H1 (cell line): Measurements from ENCODE around the gene C16orf90. TPM values are rescaled to one million over a fixed set of nuclear protein-coding genes. Genes with fewer than 3 reads are reported as not detected.

ENCODE experiments used
- CTCF ChIA-PET: fragments of 300-600 bp; sonication (Branson Sonifier 250); formaldehyde crosslinking; loops from one replicate; lab custom pipeline; 2021; ENCODE audit not compliant: partially characterized antibody; lab: Charles Lee
- POLR2A ChIA-PET: fragments of 300-600 bp; sonication (Branson Sonifier 250); formaldehyde crosslinking; loops from one replicate; lab custom pipeline; 2021; ENCODE audit warnings: inconsistent platforms; ENCODE audit not compliant: partially characterized antibody; lab: Charles Lee
- DNase-seq, 2 experiments: peaks; one replicate each; pipeline versions ENCODE4 v3.0.0 to v3.0.0-alpha.2; 2010 to 2022; ENCODE audit warnings: low spot score in 2 of 2, low read depth in 1 of 2, mixed read lengths in 1 of 2
- FAIRE-seq: peaks from 2 replicates; lab custom pipeline; 2011; peaks lifted over from hg19 to GRCh38; lab: Jason Lieb, UNC
- H2AFZ ChIP-seq: 2 replicates; pipeline ENCODE4 v1.8.1; 2012; ENCODE audit warnings: low read length, inconsistent platforms
- H2AK5ac ChIP-seq: 2 replicates; pipeline ENCODE4 v1.6.1; 2013; ENCODE audit warnings: low read depth, low read length
- H2BK120ac ChIP-seq: replicated peaks from 2 replicates; pipeline ENCODE3; 2013; ENCODE audit warnings: low read depth, low read length, inconsistent platforms
- H2BK12ac ChIP-seq: 2 replicates; pipeline ENCODE4 v1.6.1; 2013; ENCODE audit warnings: low read depth, low read length
- H2BK15ac ChIP-seq: 2 replicates; pipeline ENCODE4 v1.6.1; 2013; ENCODE audit warnings: low read length
- H2BK20ac ChIP-seq: 2 replicates; pipeline ENCODE4 v1.6.1; 2013; ENCODE audit warnings: low read length
- H2BK5ac ChIP-seq: 2 replicates; pipeline ENCODE4 v1.6.1; 2013; ENCODE audit warnings: low read depth, low read length
- H3K14ac ChIP-seq: 2 replicates; pipeline ENCODE4 v1.6.1; 2013; ENCODE audit warnings: inconsistent platforms; ENCODE audit not compliant: insufficient read length
- H3K18ac ChIP-seq: 2 replicates; pipeline ENCODE4 v1.6.1; 2013; ENCODE audit warnings: low read length; ENCODE audit errors: extremely low read depth
- H3K23ac ChIP-seq: 2 replicates; pipeline ENCODE4 v1.6.1; 2013; ENCODE audit warnings: inconsistent platforms; ENCODE audit not compliant: insufficient read length
- H3K23me2 ChIP-seq: 2 replicates; pipeline ENCODE4 v1.6.1; 2013; ENCODE audit warnings: low read depth, low read length
- H3K27ac ChIP-seq: 2 replicates; pipeline ENCODE4 v1.6.1; 2011; ENCODE audit warnings: low read depth, low read length, inconsistent platforms
- H3K27me3 ChIP-seq, 4 experiments: replicated peaks in 1 of 4; 1 replicate in 1 of 4; 2 replicates in 3 of 4; pipeline versions ENCODE4 v1.6.1 to v1.8.1; 2011 to 2013; ENCODE audit warnings: low read length in 3 of 4, mild to moderate bottlenecking in 3 of 4, inconsistent platforms in 2 of 4, mixed read lengths in 2 of 4, moderate library complexity in 1 of 4; ENCODE audit not compliant: control insufficient read depth in 3 of 4, insufficient read depth in 3 of 4; ENCODE audit errors: extremely low read depth in 1 of 4
- H3K36me3 ChIP-seq, 4 experiments: 2 replicates each; pipeline versions ENCODE4 v1.6.1 to v1.8.1; 2011 to 2013; ENCODE audit warnings: mild to moderate bottlenecking in 4 of 4, low read length in 3 of 4, moderate library complexity in 2 of 4, control low read depth in 1 of 4, inconsistent platforms in 1 of 4; ENCODE audit not compliant: insufficient read depth in 4 of 4, control insufficient read depth in 2 of 4
- H3K4ac ChIP-seq: replicated peaks from 2 replicates; pipeline ENCODE3; 2013; ENCODE audit warnings: low read length, low read depth, mixed read lengths, inconsistent platforms; ENCODE audit not compliant: insufficient read length
- H3K4me1 ChIP-seq, 4 experiments: replicated peaks in 1 of 4; 1 replicate in 1 of 4; 2 replicates in 3 of 4; pipeline versions ENCODE4 v1.6.1 to v1.8.1; 2011 to 2013; ENCODE audit warnings: low read length in 3 of 4, inconsistent platforms in 2 of 4, mixed read lengths in 1 of 4; ENCODE audit not compliant: insufficient read depth in 4 of 4, control insufficient read depth in 3 of 4
- H3K4me2 ChIP-seq, 2 experiments: 2 replicates each; pipeline versions ENCODE4 v1.6.1 to v1.8.1; 2011 to 2013; ENCODE audit warnings: low read depth in 2 of 2, low read length in 2 of 2, control low read depth in 1 of 2, inconsistent platforms in 1 of 2, mild to moderate bottlenecking in 1 of 2; ENCODE audit not compliant: insufficient read depth in 1 of 2
- H3K4me3 ChIP-seq, 4 experiments: fragments of 200-600, 300-600 bp in 1 of 4; sonication (generic), shearing (Covaris generic), sonication (Bioruptor Twin) in 1 of 4; 2 replicates each; pipeline versions ENCODE4 v1.5.1 to v1.8.1; 2011 to 2016; ENCODE audit warnings: low read length in 4 of 4, low read depth in 3 of 4, control low read depth in 2 of 4, inconsistent platforms in 2 of 4, mild to moderate bottlenecking in 2 of 4, mixed read lengths in 1 of 4, moderate library complexity in 1 of 4; ENCODE audit not compliant: insufficient read depth in 2 of 4; ENCODE audit errors: extremely low read depth in 1 of 4
- H3K56ac ChIP-seq: replicated peaks from 2 replicates; pipeline ENCODE3; 2013; ENCODE audit warnings: low read depth, mild to moderate bottlenecking, mixed read lengths, low read length, inconsistent platforms; ENCODE audit not compliant: insufficient read length
- H3K79me1 ChIP-seq: 2 replicates; pipeline ENCODE4 v1.6.1; 2013; ENCODE audit warnings: low read depth, low read length, control low read depth
- H3K79me2 ChIP-seq, 2 experiments: 2 replicates each; pipeline versions ENCODE4 v1.6.1 to v1.8.1; 2012 to 2013; ENCODE audit warnings: low read length in 2 of 2, mild to moderate bottlenecking in 2 of 2, inconsistent platforms in 1 of 2; ENCODE audit not compliant: insufficient read depth in 2 of 2, control insufficient read depth in 1 of 2
- H3K9ac ChIP-seq, 4 experiments: replicated peaks in 1 of 4; 1 replicate in 1 of 4; 2 replicates in 3 of 4; pipeline versions ENCODE4 v1.6.1 to v1.8.1; 2011 to 2013; ENCODE audit warnings: low read depth in 3 of 4, low read length in 3 of 4, control low read depth in 2 of 4, mild to moderate bottlenecking in 2 of 4, moderate library complexity in 2 of 4, inconsistent platforms in 1 of 4; ENCODE audit errors: extremely low read depth in 1 of 4
- H3K9me3 ChIP-seq, 2 experiments: 2 replicates each; pipeline versions ENCODE4 v1.6.1 to v1.8.1; 2012 to 2013; ENCODE audit warnings: mild to moderate bottlenecking in 2 of 2, moderate library complexity in 2 of 2, control low read depth in 1 of 2, inconsistent platforms in 1 of 2, low read depth in 1 of 2, low read length in 1 of 2, mixed read lengths in 1 of 2; ENCODE audit not compliant: insufficient read depth in 2 of 2
- H4K20me1 ChIP-seq, 2 experiments: replicated peaks in 1 of 2; 2 replicates each; pipeline versions ENCODE3 to v1.8.1; 2011 to 2013; ENCODE audit warnings: inconsistent platforms in 2 of 2, low read length in 2 of 2, mild to moderate bottlenecking in 1 of 2; ENCODE audit not compliant: insufficient read depth in 2 of 2, control insufficient read depth in 1 of 2
- H4K5ac ChIP-seq: 2 replicates; pipeline ENCODE4 v1.6.1; 2013; ENCODE audit warnings: low read length, low read depth, mixed read lengths, inconsistent platforms; ENCODE audit not compliant: insufficient read length
- H4K8ac ChIP-seq: 2 replicates; pipeline ENCODE4 v1.8.0; 2013; ENCODE audit warnings: mild to moderate bottlenecking, moderate library complexity, low read length, inconsistent platforms; ENCODE audit not compliant: insufficient read depth; ENCODE audit errors: extremely low read depth
- H4K91ac ChIP-seq: replicated peaks from 2 replicates; pipeline ENCODE3; 2013; ENCODE audit warnings: low read length, mixed read lengths, inconsistent platforms; ENCODE audit not compliant: insufficient read length
- BCL11A ChIP-seq, 2 experiments: IDR thresholded peaks; one replicate each; pipeline ENCODE4 v1.6.1; 2011; ENCODE audit warnings: low read depth in 2 of 2, low read length in 2 of 2, mild to moderate bottlenecking in 2 of 2
- E2F6 ChIP-seq: IDR thresholded peaks from 2 replicates; pipeline ENCODE4 v1.6.1; 2012; ENCODE audit warnings: inconsistent platforms
- HDAC6 ChIP-seq: IDR thresholded peaks from one replicate; pipeline ENCODE4 v1.7.1; 2012; ENCODE audit warnings: low read depth, mild to moderate bottlenecking, inconsistent platforms, low read length, moderate library complexity
- POLR2A ChIP-seq, 2 experiments: IDR thresholded peaks; 1 replicate in 1 of 2; 2 replicates in 1 of 2; pipeline ENCODE4 v1.6.1; 2011; ENCODE audit warnings: low read depth in 2 of 2, low read length in 2 of 2, mild to moderate bottlenecking in 2 of 2; ENCODE audit errors: control extremely low read depth in 1 of 2
- RAD21 ChIP-seq, 2 experiments: IDR thresholded peaks in 1 of 2; conservative IDR thresholded peaks in 1 of 2; 2 replicates each; pipeline ENCODE4 v1.6.1; 2011; ENCODE audit warnings: low read depth in 2 of 2, low read length in 2 of 2, improper control_type of control experiment in 1 of 2, inconsistent platforms in 1 of 2, mild to moderate bottlenecking in 1 of 2, moderate library complexity in 1 of 2
- SIX5 ChIP-seq: IDR thresholded peaks from 2 replicates; pipeline ENCODE4 v1.6.1; 2011; ENCODE audit warnings: mild to moderate bottlenecking, low read depth, low read length
- TBP ChIP-seq: IDR thresholded peaks from 2 replicates; pipeline ENCODE4 v1.6.1; 2011; ENCODE audit warnings: low read depth, low read length, improper control_type of control experiment
- USF2 ChIP-seq: IDR thresholded peaks from 2 replicates; pipeline ENCODE4 v1.6.1; 2011; ENCODE audit warnings: low read length, improper control_type of control experiment
- WGBS, 2 experiments: shearing (Covaris generic) in 1 of 2; methylation state at CpG; one replicate each; pipeline versions ENCODE4 v1.1.6 to v1.1.7; 2013 to 2015; ENCODE audit warnings: low lambda C conversion rate in 2 of 2, mixed read lengths in 2 of 2, inconsistent platforms in 1 of 2, low coverage in 1 of 2, missing lambda C conversion rate in 1 of 2; ENCODE audit not compliant: insufficient replicate concordance in 2 of 2, insufficient coverage in 1 of 2, insufficient read length in 1 of 2; ENCODE audit errors: extremely low coverage in 1 of 2, missing lambda C conversion rate in 1 of 2; 5-methylcytosine and 5-hydroxymethylcytosine counted together
- polyA plus RNA-seq, 7 experiments: library from polyadenylated mRNA; depleted of rRNA in 3 of 7; stranded (reverse) in 5 of 7; unstranded in 2 of 7; fragments of >200 nt in 5 of 7; fragments of 200-250 nt in 2 of 7; gene quantifications; 1 replicate in 5 of 7; 2 replicates in 1 of 7; 4 replicates in 1 of 7; pipeline versions ENCODE4 v1.2.1 to v1.2.3, GENCODE V29; 2011 to 2013; ENCODE audit warnings: missing spikeins in 2 of 7, mixed read lengths in 2 of 7
- total RNA-seq: library from RNA; stranded (reverse); fragmentation: NEBNext Ultra II Directional; extraction: Animal tissue kit (Norgen Biotek cat#: 25700); gene quantifications from 2 replicates; pipeline ENCODE4 v1.2.1, GENCODE V29; 2021

Gene C16orf90
- total and polyA plus RNA-seq, 2 of the 8 experiments (the other 6 are each of a cell fraction or from before 2014, with no cell fraction given) = not detected

- no peak for FAIRE-seq
- DNase-seq = no peak
- H2AFZ ChIP-seq = no peak overlapping the region
- no peak for TF ChIP-seq E2F6
- TF ChIP-seq HDAC6 = no peak
- TF ChIP-seq POLR2A (IDR thresholded peaks at IDR 0.05; ENCODE audit: control extremely low read depth in 1 of 2, low read depth in 2 of 2, low read length in 2 of 2) = no peak
- no peak for TF ChIP-seq TBP
- no peak for TF ChIP-seq SIX5
- peak; percentile 46 to 62; a peak in 3 of 4 replicates for TF ChIP-seq RAD21 (IDR thresholded peaks at IDR 0.05 in 1 of 2, conservative IDR thresholded peaks at IDR 0.05 in 1 of 2; ENCODE audit: low read depth in 2 of 2, low read length in 2 of 2)
- TF ChIP-seq BCL11A (IDR thresholded peaks at IDR 0.05; ENCODE audit: low read depth in 2 of 2, low read length in 2 of 2) = no peak
- no peak for TF ChIP-seq USF2
Measured at GRCh38 chr16:3490911-3491629, 4.2 kb downstream of the C16orf90 start.

More at GRCh38 chr16:3490911-3491629, 4.2 kb downstream of the C16orf90 start:
- POLR2A ChIA-PET = interaction anchor here (1.2 to 1.4 kb wide), 2 partner anchors 8 to 17 kb away, joined by 3 read pairs; no protein-coding TSS in a partner anchor
- H2AK5ac ChIP-seq = no peak overlapping the region
- CTCF ChIA-PET = interaction anchor here (0.6 to 1.7 kb wide), 7 partner anchors 8 to 223 kb away, joined by 3 to 5 read pairs (median 4); no protein-coding TSS in a partner anchor
- H4K8ac ChIP-seq = no peak overlapping the region
- no peak overlapping the region for H2BK15ac ChIP-seq
- H3K27me3 ChIP-seq = no peaks in the 10 kb centered on the region
- H3K27ac ChIP-seq = no peak overlapping the region
- no peak overlapping the region for H3K4me3 ChIP-seq
- no peak overlapping the region for H3K4ac ChIP-seq
- H3K36me3 ChIP-seq = no peaks in the 10 kb centered on the region; a peak in 3 of 8 replicates
- no peak overlapping the region for H3K14ac ChIP-seq
- no peak overlapping the region for H3K23ac ChIP-seq
- H3K9me3 ChIP-seq = no peaks in the 10 kb centered on the region
- H4K5ac ChIP-seq = no peak overlapping the region
- no peak overlapping the region for H3K9ac ChIP-seq
- peaks cover under 1 to 2% of the 10 kb centered on the region in 2 experiments for H4K20me1 ChIP-seq
- WGBS, 2 experiments = 86% methylated on average over 17 of the region's 17 CpGs; no CpG with 5 or more reads in 1 of the 2 experiments
- H3K18ac ChIP-seq = no peak overlapping the region
- no peaks in the 10 kb centered on the region for H3K79me2 ChIP-seq
- no peak overlapping the region for H2BK120ac ChIP-seq
- H3K4me2 ChIP-seq = no peak overlapping the region
- H3K79me1 ChIP-seq = no peaks in the 10 kb centered on the region
- no peaks in the 10 kb centered on the region for H3K23me2 ChIP-seq
- no peak overlapping the region for H3K56ac ChIP-seq
- no peaks in the 10 kb centered on the region for H3K4me1 ChIP-seq
- no peak overlapping the region for H4K91ac ChIP-seq
- H2BK5ac ChIP-seq = no peak overlapping the region
- no peak overlapping the region for H2BK20ac ChIP-seq
- no peak overlapping the region for H2BK12ac ChIP-seq
